Fibroblast of skin of left quadriceps (primary cell): Measurements from ENCODE around the gene TULP1.
A peak's percentile ranks its signal among the peaks of the same experiment; 100 is the strongest.
"Not testable (repeated sequence)": the region's sequence is repeated elsewhere in the genome, so short reads cannot be mapped to it uniquely, and the experiment has no call there.

Source experiments
- DNase-seq, 2 experiments: peaks; one replicate each; pipeline ENCODE4 v3.0.0-alpha.2; 2013; ENCODE audit warnings: low read depth in 2 of 2

Gene TULP1

GRCh38 chr6:35521235-35521634, 8.5 kb upstream of the TULP1 start:
- no peak for DNase-seq

DNA sequence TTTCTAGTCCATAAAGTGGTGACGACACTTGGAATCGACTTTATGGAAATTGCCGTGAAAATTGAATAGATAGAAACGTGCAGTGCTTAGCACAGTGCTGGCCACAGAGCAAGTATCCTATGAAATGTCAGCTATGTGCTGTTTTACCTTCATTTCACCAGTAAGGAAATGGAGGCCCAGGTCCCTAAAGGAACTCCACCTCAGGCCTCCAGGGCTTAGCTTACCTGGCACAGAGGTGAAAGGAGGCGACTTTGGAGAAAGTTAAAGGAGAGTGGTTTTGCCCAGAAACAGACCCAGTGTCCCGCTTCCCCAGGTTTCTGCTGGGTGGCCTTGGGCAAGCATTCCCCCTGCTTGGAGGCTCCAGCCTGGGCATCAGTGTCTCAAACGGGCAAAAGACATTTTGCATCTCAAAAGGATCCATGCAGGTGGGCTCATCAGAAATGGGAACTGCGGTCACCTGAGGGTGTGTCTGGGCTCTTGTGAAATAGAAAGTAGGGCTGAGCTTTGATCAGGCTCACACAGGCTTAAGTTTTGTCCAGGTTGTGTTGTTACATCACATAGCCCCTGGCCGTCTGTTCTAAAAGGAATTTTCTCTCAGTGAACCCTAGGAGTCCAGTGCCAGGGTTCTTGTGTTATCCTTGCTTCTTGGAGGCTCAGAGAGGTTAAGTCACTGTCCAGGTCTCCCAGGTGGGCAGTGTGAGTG, 6.8 kb upstream of the TULP1 start:
- DNase-seq = no peak

GRCh38 chr6:35518566-35519312, 6.0 kb upstream of the TULP1 start:
- no peak for DNase-seq

DNA sequence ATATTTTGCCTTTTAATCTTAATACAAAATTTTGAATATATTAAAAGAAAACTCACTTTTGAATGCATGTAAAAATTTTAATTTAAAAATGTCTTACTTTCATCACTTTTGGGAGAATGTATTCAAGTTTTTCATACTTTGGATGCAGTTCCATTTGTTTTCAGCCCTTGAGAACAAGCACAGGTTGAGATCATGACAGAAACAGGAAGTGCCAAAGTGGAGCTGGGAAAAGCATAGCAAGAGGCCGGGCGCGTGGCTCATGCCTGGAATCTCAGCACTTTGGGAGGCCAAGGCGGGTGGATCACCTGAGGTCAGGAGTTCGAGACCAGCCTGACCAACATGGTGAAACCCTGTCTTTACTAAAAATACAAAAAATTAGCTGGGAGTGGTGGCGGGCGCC, 5.3 kb upstream of the TULP1 start:
- not testable (repeated sequence) for DNase-seq

- DNase-seq = no peak
Measured at GRCh38 chr6:35516712-35517111, 4.0 kb upstream of the TULP1 start.

GRCh38 chr6:35515939-35516338, 3.2 kb upstream of the TULP1 start:
- not testable (repeated sequence) for DNase-seq

DNA sequence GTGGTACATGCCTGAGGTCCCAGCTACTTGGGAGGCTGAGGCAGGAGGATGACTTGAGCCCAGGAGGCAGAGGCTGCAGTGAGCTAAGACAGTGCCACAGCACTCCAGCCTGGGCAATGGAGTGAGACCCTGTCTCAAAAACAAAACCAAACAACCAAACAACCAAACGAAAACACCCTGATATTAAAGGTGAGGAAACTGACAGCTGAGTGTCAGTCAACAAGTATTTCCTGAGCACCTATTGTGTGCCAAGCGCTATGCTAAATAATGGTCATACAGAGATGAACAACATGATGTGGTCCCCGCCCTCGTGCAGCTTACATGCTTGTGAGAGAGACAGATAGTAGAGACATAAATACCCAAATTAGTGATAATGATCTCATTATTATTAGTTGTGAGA, 1.9 kb upstream of the TULP1 start:
- no peak for DNase-seq

DNA sequence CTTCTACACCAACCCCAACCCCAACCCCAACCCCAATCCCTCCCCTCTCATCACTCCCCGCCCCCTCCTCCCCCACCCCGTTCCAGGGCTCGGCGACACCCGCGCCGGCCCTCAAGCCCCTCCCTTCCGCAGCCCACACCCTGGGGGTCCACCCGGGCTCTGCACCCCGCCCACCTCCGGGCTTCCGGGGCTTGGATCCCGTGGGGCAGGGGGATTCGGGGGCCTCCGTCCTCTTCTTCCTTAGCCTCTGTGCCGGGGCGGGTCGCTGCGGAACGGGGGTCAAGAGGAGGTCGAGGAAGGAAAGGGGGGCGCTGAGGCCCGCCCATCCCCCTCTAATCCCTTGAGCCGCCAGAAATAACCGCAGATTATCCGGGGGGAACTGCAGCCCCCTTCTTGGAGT, 690 bp downstream of the TULP1 start:
- no peak for DNase-seq

DNA sequence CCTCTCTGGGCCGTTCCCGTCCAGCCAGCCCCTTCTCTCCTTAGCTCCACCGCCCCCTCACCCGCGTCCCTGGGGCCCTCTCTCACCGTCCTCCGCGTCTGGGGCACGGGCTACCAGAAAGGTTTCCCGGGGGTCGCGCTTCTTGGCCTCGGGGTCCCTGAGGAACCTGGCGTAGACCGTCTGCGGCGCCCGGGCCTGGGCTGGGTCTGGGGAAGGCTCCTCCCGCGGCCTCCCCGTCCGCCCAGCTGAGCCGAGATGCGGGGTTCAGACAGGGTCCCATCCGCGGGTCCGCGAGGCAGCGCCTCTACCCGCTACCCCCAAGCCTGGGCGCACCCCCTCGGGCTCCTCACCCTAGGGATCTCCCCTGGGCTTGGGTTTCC, 1.1 kb downstream of the TULP1 start:
- no peak for DNase-seq

- DNase-seq = no peak
Measured at GRCh38 chr6:35510916-35511561, 1.7 kb downstream of the TULP1 start.

- no peak for DNase-seq
Measured at GRCh38 chr6:35508542-35508941, 4.2 kb downstream of the TULP1 start.

- DNase-seq = no peak
Measured at GRCh38 chr6:35508027-35508426, 4.7 kb downstream of the TULP1 start.

- DNase-seq = no peak
Measured at GRCh38 chr6:35507221-35507620, 5.5 kb downstream of the TULP1 start.

DNA sequence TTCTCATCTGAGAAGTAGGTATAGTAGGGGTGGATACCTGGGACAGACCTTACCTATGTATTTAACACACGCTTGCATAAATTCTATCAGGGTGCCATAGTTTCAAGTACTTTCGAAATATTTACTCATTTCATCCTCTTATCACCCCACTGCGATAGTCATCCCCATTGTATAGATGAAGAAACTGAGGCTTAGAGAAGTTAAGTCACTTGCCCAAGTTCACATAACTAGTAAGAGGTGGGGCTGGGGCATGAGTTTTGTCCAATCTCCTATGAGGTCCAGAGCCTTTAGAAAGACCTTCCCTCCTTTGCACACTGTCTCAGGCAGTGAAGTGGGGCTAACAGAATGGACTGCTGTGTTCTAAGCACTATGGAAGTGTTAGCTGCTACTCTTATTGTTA, 6.2 kb downstream of the TULP1 start:
- no peak for DNase-seq

- no peak for DNase-seq
Measured at GRCh38 chr6:35505999-35506412, 6.7 kb downstream of the TULP1 start.

- DNase-seq = no peak
Measured at GRCh38 chr6:35503534-35503933, 9.2 kb downstream of the TULP1 start.

DNA sequence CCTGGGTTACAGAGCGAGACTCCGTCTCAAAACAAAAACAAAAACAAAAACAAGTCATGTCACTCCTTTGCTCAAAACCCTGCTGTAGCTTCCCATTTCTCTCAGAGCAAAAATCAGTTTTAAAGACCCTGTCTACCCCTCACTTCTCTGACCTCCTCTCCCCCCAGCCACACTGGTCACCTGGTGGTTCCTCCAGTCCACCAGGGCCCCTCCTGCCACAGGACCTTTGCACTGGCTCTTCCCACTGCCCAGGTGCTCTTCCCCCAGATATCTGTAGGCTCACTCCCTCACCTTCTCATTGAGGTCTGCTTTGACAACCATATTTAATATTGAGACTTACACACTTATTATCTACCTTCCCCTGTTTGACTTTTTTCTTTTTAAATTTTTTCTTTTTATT, 10.9 kb downstream of the TULP1 start:
- no peak for DNase-seq

DNA sequence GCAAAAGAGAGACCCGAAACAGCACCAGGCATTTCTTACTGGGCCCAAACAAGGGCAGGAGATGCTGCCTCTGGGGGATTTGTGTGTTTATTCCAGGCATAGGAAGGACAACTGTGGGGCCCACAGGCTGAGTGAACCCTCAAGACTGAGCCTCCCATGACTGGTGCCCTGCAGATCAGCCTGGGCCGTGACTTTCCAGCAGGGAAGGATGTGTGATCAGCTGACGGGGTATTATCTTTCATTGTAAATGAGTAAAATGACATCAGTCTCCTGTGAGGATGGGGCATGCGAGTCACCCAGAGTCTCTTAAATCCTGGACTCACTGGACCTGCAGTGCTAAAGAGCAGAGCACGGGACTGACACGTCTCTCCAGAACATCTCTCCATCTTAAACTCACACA, 11.9 kb downstream of the TULP1 start:
- DNase-seq = no peak

GRCh38 chr6:35499372-35499771, 13.3 kb downstream of the TULP1 start:
- DNase-seq = no peak

GRCh38 chr6:35498422-35499067, 14.2 kb downstream of the TULP1 start:
- no peak for DNase-seq

GRCh38 chr6:35497571-35498421, 14.9 kb downstream of the TULP1 start:
- peak; percentile 38 to 52 for DNase-seq
